HL-60 (cell line): ENCODE results near the gene RPL3.
A peak's percentile ranks its signal among the peaks of the same experiment; 100 is the strongest.

Experiments
- DNase-seq, 2 experiments: peaks; one replicate each; pipeline ENCODE4 v3.0.0-alpha.2; 2010 to 2020; ENCODE audit warnings: low read depth in 1 of 2, low spot score in 1 of 2
- H3K27ac ChIP-seq: fragments of 250-450 bp; sonication (Bioruptor Pico); replicated peaks from 2 replicates; pipeline ENCODE4 v1.5.1; 2020; ENCODE audit warnings: mild to moderate bottlenecking, moderate library complexity
- H3K27me3 ChIP-seq: fragments of 250-450 bp; sonication (Bioruptor Pico); 2 replicates; pipeline ENCODE4 v1.5.1; 2021; ENCODE audit warnings: mild to moderate bottlenecking, moderate library complexity; ENCODE audit not compliant: insufficient read depth, poor library complexity, severe bottlenecking
- H3K4me3 ChIP-seq: replicated peaks from 2 replicates; pipeline ENCODE4 v1.5.1; 2011; ENCODE audit warnings: mild to moderate bottlenecking, control low read depth, low read length; ENCODE audit not compliant: insufficient read depth
- GABPA ChIP-seq: IDR thresholded peaks from 2 replicates; pipeline ENCODE4 v1.6.1; 2012; ENCODE audit warnings: low read depth
- POLR2AphosphoS5 ChIP-seq: IDR thresholded peaks from 2 replicates; pipeline ENCODE4 v1.6.1; 2012; ENCODE audit warnings: low read depth
- SPI1 ChIP-seq: IDR thresholded peaks from 2 replicates; pipeline ENCODE4 v1.6.1; 2012; ENCODE audit warnings: low read depth, mild to moderate bottlenecking, borderline replicate concordance
- TF ChIP-seq, protein P1 (sequence below): IDR thresholded peaks from one replicate; pipeline ENCODE4 v1.5.1; 2011; ENCODE audit warnings: low read length, control low read depth, inconsistent platforms; ENCODE audit not compliant: insufficient read depth
- TF ChIP-seq, protein P2 (sequence below): IDR thresholded peaks from 2 replicates; pipeline ENCODE4 v1.6.1; 2012; ENCODE audit warnings: low read depth; ENCODE audit not compliant: insufficient replicate concordance

RPL3 gene

GRCh38 chr22:39313258-39314001 lies 6.0 kb downstream of the RPL3 start:
- Histone ChIP-seq H3K27me3 (no peaks in the 10 kb centered on the region), H3K27ac (no peak overlapping the region), H3K4me3 (no peak overlapping the region)
- TF ChIP-seq, protein P1, sequence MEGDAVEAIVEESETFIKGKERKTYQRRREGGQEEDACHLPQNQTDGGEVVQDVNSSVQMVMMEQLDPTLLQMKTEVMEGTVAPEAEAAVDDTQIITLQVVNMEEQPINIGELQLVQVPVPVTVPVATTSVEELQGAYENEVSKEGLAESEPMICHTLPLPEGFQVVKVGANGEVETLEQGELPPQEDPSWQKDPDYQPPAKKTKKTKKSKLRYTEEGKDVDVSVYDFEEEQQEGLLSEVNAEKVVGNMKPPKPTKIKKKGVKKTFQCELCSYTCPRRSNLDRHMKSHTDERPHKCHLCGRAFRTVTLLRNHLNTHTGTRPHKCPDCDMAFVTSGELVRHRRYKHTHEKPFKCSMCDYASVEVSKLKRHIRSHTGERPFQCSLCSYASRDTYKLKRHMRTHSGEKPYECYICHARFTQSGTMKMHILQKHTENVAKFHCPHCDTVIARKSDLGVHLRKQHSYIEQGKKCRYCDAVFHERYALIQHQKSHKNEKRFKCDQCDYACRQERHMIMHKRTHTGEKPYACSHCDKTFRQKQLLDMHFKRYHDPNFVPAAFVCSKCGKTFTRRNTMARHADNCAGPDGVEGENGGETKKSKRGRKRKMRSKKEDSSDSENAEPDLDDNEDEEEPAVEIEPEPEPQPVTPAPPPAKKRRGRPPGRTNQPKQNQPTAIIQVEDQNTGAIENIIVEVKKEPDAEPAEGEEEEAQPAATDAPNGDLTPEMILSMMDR = no peak
- TF ChIP-seq, protein P2, sequence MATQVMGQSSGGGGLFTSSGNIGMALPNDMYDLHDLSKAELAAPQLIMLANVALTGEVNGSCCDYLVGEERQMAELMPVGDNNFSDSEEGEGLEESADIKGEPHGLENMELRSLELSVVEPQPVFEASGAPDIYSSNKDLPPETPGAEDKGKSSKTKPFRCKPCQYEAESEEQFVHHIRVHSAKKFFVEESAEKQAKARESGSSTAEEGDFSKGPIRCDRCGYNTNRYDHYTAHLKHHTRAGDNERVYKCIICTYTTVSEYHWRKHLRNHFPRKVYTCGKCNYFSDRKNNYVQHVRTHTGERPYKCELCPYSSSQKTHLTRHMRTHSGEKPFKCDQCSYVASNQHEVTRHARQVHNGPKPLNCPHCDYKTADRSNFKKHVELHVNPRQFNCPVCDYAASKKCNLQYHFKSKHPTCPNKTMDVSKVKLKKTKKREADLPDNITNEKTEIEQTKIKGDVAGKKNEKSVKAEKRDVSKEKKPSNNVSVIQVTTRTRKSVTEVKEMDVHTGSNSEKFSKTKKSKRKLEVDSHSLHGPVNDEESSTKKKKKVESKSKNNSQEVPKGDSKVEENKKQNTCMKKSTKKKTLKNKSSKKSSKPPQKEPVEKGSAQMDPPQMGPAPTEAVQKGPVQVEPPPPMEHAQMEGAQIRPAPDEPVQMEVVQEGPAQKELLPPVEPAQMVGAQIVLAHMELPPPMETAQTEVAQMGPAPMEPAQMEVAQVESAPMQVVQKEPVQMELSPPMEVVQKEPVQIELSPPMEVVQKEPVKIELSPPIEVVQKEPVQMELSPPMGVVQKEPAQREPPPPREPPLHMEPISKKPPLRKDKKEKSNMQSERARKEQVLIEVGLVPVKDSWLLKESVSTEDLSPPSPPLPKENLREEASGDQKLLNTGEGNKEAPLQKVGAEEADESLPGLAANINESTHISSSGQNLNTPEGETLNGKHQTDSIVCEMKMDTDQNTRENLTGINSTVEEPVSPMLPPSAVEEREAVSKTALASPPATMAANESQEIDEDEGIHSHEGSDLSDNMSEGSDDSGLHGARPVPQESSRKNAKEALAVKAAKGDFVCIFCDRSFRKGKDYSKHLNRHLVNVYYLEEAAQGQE = no peak
- TF ChIP-seq SPI1 = no peak
- TF ChIP-seq POLR2AphosphoS5 = no peak; the same call in 1 of the 2 replicates
- DNase-seq = peak in 1 of 2 experiments; percentile 70

DNA sequence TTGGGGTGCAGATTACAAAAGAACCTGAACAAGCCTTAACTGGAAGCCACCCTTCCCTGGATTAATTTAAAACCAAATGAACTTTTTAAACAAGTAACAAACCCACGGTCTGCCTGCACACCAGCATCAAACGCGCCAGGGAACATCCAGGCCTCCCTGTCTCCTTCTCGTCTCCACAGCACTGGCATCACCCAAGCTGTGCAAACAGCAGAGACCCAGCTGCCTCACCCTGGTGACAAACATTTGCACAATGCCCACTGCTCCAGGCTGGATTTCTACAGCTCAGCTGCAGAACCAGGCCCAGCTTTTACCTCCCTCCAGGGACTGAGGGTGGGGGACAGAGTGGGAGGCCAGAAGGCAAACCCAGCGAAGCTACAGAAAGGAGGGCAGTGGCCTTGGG lies 7.0 kb downstream of the RPL3 start:
- DNase-seq = peak in 1 of 2 experiments; percentile 52
- Histone ChIP-seq H3K4me3 (no peak overlapping the region), H3K27me3 (no peaks in the 10 kb centered on the region), H3K27ac (no peak overlapping the region)
- TF ChIP-seq SPI1 = no peak
- TF ChIP-seq GABPA = no peak
- TF ChIP-seq, protein P1 = no peak
- TF ChIP-seq, protein P2 = no peak
- peak; percentile 16; the same call in 1 of the 2 replicates for TF ChIP-seq POLR2AphosphoS5

DNA sequence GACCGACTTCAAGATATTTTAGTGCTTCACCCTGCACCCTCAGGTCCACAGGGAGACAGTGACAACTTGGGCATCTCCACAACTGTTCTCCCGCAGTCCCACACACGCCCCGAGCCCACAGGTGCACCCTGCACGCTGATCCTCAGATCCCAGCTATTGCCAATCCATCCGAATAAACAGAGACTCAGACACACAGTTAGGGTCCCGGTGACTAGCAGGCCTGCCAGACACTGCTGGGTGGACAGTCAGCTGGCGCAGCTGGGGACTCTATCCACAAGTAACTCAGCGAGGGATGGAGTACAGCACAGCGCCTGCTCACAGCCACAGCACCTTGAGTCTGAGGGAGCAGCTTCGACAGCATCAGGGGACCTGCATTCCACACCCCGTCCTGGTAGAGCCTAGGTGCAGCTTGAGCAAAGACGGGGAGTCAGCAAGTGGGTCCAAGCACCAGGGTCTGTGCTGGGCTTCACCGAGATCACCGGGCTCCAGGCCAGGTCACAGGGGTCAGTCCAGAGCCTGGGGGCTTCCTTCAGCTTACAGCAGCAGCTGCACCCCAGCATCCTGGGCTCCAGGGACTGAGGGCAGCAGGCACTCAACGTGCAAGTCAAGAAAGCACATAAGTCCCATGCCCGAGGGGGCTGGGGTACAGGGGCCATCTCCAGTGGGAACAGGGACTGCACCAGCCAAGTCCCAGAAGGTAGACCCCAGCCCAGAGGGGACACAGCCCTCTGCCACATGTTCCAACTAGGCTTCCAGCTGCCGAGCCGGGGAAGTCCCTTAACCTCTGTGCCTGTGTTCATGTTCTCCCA lies 7.6 kb downstream of the RPL3 start:
- H3K27ac ChIP-seq = no peak overlapping the region
- H3K27me3 ChIP-seq = no peaks in the 10 kb centered on the region
- no peak overlapping the region for H3K4me3 ChIP-seq
- peak in 1 of 2 experiments; percentile 32 for DNase-seq
- TF ChIP-seq, protein P1 = no peak
- TF ChIP-seq POLR2AphosphoS5 = peak; percentile 92
- TF ChIP-seq, protein P2 = no peak
